ENCODE results near the gene MS4A10. TPM values are rescaled to one million over a fixed set of nuclear protein-coding genes. Genes with fewer than 3 reads are reported as not detected.

Gene MS4A10
- total and polyA plus RNA-seq, 2 of the 8 experiments (the other 6 are each of a cell fraction or from before 2014, with no cell fraction given): not detected

DNA sequence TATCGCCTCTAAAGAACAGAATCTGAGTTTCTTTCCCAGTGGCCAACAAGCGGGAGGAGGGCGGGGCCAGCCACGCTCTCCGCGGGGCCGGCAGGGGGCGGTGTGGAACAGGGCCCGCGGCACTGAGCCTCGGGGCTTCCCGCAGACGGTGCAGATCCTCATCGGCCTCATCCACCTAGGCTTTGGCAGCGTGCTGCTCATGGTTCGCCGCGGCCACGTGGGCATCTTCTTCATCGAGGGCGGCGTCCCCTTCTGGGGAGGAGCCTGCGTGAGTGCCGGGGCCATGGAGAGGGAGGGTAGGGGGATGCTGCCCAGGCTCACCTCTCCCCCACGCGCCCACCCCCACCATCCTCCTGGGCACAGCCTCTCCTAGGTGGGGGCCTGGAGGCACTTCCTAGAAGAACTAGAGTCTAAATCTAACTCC, 17.7 kb upstream of the MS4A10 start (continued):
- TF ChIP-seq RAD21 (IDR thresholded peaks at IDR 0.05 in 1 of 2, conservative IDR thresholded peaks at IDR 0.05 in 1 of 2; ENCODE audit: low read depth in 2 of 2, low read length in 2 of 2) (peak; percentile 31 to 48; a peak in 3 of 4 replicates), POLR2AphosphoS5 (IDR thresholded peaks at IDR 0.05; ENCODE audit: low read depth, low read length) (no peak), CTBP2 (IDR thresholded peaks at IDR 0.05; ENCODE audit: borderline replicate concordance, insufficient read depth, insufficient read length, low read length) (no peak), EZH2 (IDR thresholded peaks at IDR 0.05; ENCODE audit: low read depth, low read length, severe bottlenecking) (no peak), ASH2L (IDR thresholded peaks at IDR 0.05; ENCODE audit: low read length) (peak; percentile 28), KDM5A (IDR thresholded peaks at IDR 0.05; ENCODE audit: low read length) (no peak), USF2 (IDR thresholded peaks at IDR 0.05; ENCODE audit: low read length) (peak; percentile 49; the same call in 1 of the 2 replicates), BACH1 (IDR thresholded peaks at IDR 0.05; ENCODE audit: low read length) (no peak), JUN (IDR thresholded peaks at IDR 0.05; ENCODE audit: low read depth, low read length) (no peak), E2F6 (IDR thresholded peaks at IDR 0.05) (peak; percentile 97), SRF (IDR thresholded peaks at IDR 0.05; ENCODE audit: low read depth, low read length) (no peak), RXRA (IDR thresholded peaks at IDR 0.05; ENCODE audit: insufficient read depth, low read depth, low read length) (no peak), RBBP5 (IDR thresholded peaks at IDR 0.05; ENCODE audit: borderline replicate concordance, low read depth, low read length) (no peak), PHF8 (conservative IDR thresholded peaks at IDR 0.05; ENCODE audit: low read depth, low read length) (no peak), SUZ12 (IDR thresholded peaks at IDR 0.05; ENCODE audit: low read length) (no peak), POU5F1 (IDR thresholded peaks at IDR 0.05; ENCODE audit: low read depth, low read length) (no peak), ATF2 (IDR thresholded peaks at IDR 0.05; ENCODE audit: low read length) (no peak), CREB1 (IDR thresholded peaks at IDR 0.05) (no peak)
- TF ChIP-seq, protein P1, sequence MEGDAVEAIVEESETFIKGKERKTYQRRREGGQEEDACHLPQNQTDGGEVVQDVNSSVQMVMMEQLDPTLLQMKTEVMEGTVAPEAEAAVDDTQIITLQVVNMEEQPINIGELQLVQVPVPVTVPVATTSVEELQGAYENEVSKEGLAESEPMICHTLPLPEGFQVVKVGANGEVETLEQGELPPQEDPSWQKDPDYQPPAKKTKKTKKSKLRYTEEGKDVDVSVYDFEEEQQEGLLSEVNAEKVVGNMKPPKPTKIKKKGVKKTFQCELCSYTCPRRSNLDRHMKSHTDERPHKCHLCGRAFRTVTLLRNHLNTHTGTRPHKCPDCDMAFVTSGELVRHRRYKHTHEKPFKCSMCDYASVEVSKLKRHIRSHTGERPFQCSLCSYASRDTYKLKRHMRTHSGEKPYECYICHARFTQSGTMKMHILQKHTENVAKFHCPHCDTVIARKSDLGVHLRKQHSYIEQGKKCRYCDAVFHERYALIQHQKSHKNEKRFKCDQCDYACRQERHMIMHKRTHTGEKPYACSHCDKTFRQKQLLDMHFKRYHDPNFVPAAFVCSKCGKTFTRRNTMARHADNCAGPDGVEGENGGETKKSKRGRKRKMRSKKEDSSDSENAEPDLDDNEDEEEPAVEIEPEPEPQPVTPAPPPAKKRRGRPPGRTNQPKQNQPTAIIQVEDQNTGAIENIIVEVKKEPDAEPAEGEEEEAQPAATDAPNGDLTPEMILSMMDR (IDR thresholded peaks at IDR 0.05; ENCODE audit: control extremely low read depth in 1 of 3, insufficient read depth in 1 of 3, low read depth in 1 of 3, low read length in 3 of 3): peak; percentile 75 to 80 (median 76)

All from H1 (cell line).